IgD-negative memory B cell (primary cell): ENCODE data around the gene PHF12. TPM values are rescaled to one million over a fixed set of nuclear protein-coding genes. Genes with fewer than 3 reads are reported as not detected.
A peak's percentile ranks its signal among the peaks of the same experiment; 100 is the strongest.

ENCODE experiments used
- H3K27ac Mint-ChIP-seq, 3 donors: one replicate each; pipeline ENCODE4 v1.8.0; 2020 to 2022; ENCODE audit warnings: mild to moderate bottlenecking in 3 of 3, mixed read lengths in 3 of 3, moderate library complexity in 1 of 3
- H3K27me3 Mint-ChIP-seq: one replicate; pipeline ENCODE4 v1.8.0; 2021; ENCODE audit warnings: mixed read lengths
- H3K36me3 Mint-ChIP-seq: one replicate; pipeline ENCODE4 v1.8.0; 2020; ENCODE audit warnings: mild to moderate bottlenecking, mixed read lengths
- H3K4me1 Mint-ChIP-seq, 3 donors: one replicate each; pipeline ENCODE4 v1.8.0; 2020 to 2022; ENCODE audit warnings: mixed read lengths in 3 of 3, mild to moderate bottlenecking in 1 of 3
- H3K4me3 Mint-ChIP-seq, 4 donors: one replicate each; pipeline ENCODE4 v1.8.0; 2020 to 2022; ENCODE audit warnings: mild to moderate bottlenecking in 4 of 4, mixed read lengths in 4 of 4, moderate library complexity in 3 of 4
- H3K9me3 Mint-ChIP-seq, 3 donors: one replicate each; pipeline ENCODE4 v1.8.0; 2020 to 2021; ENCODE audit warnings: mixed read lengths in 3 of 3, mild to moderate bottlenecking in 1 of 3
- polyA plus RNA-seq: library from polyadenylated mRNA; unstranded; fragments of 300-500 nt; fragmentation: Illumina TruSeq; gene quantifications from one replicate; pipeline ENCODE4 v1.2.3, GENCODE V29; 2021

The PHF12 gene
- polyA plus RNA-seq, 1 donor from 2014 or later = 11.6 TPM

- H3K9me3 Mint-ChIP-seq = no peaks in the 10 kb centered on the region
- H3K4me1 Mint-ChIP-seq = peaks cover 12 to 16% (median 15%) of the 10 kb centered on the region in 3 donors
- H3K4me3 Mint-ChIP-seq = no peak overlapping the region
- peaks cover 3% of the 10 kb centered on the region for H3K36me3 Mint-ChIP-seq
- no peak overlapping the region for H3K27ac Mint-ChIP-seq
- no peaks in the 10 kb centered on the region for H3K27me3 Mint-ChIP-seq
Measured at GRCh38 chr17:28951991-28952975, 965 bp upstream of the PHF12 start.

GRCh38 chr17:28950752-28951427 is 428 bp downstream of the PHF12 start:
- Mint-ChIP-seq H3K9me3 (no peaks in the 10 kb centered on the region), H3K4me1 (peaks cover 20 to 25% (median 21%) of the 10 kb centered on the region in 3 donors), H3K4me3 (peak overlapping the region; percentile 92 to 97 (median 96)), H3K27me3 (no peaks in the 10 kb centered on the region), H3K36me3 (no peaks in the 10 kb centered on the region), H3K27ac (peak overlapping the region; percentile 94 to 97 (median 96))

GRCh38 chr17:28950017-28950751 is 1.1 kb downstream of the PHF12 start:
- H3K36me3 Mint-ChIP-seq = no peaks in the 10 kb centered on the region
- H3K4me1 Mint-ChIP-seq = peaks cover 26 to 32% (median 27%) of the 10 kb centered on the region in 3 donors
- peak overlapping the region; percentile 94 to 97 (median 96) for H3K27ac Mint-ChIP-seq
- H3K9me3 Mint-ChIP-seq = no peaks in the 10 kb centered on the region
- H3K4me3 Mint-ChIP-seq = peak overlapping the region; percentile 92 to 97 (median 96)
- H3K27me3 Mint-ChIP-seq = no peaks in the 10 kb centered on the region

- H3K4me3 Mint-ChIP-seq = peak overlapping the region; percentile 92 to 97 (median 96)
- H3K36me3 Mint-ChIP-seq = no peaks in the 10 kb centered on the region
- H3K4me1 Mint-ChIP-seq = peaks cover 34 to 39% (median 34%) of the 10 kb centered on the region in 3 donors
Measured at GRCh38 chr17:28949185-28950016, 1.9 kb downstream of the PHF12 start.

GRCh38 chr17:28948873-28949184 is 2.5 kb downstream of the PHF12 start:
- no peaks in the 10 kb centered on the region for H3K36me3 Mint-ChIP-seq
- no peaks in the 10 kb centered on the region for H3K9me3 Mint-ChIP-seq
- H3K27me3 Mint-ChIP-seq = no peaks in the 10 kb centered on the region
- H3K4me3 Mint-ChIP-seq = peak overlapping the region; percentile 92 to 97 (median 96)
- peaks cover 38 to 42% (median 40%) of the 10 kb centered on the region in 3 donors for H3K4me1 Mint-ChIP-seq
- H3K27ac Mint-ChIP-seq = peak overlapping the region; percentile 94 to 97 (median 96)

More at GRCh38 chr17:28949185-28950016, 1.9 kb downstream of the PHF12 start:
- no peaks in the 10 kb centered on the region for H3K9me3 Mint-ChIP-seq
- H3K27me3 Mint-ChIP-seq = no peaks in the 10 kb centered on the region
- peak overlapping the region; percentile 94 to 97 (median 96) for H3K27ac Mint-ChIP-seq

GRCh38 chr17:28948342-28948741 is 3.0 kb downstream of the PHF12 start:
- Mint-ChIP-seq H3K27me3 (no peaks in the 10 kb centered on the region), H3K27ac (peak overlapping the region; percentile 94 to 97 (median 96)), H3K36me3 (no peaks in the 10 kb centered on the region), H3K4me1 (peaks cover 41 to 42% (median 42%) of the 10 kb centered on the region in 3 donors), H3K9me3 (no peaks in the 10 kb centered on the region), H3K4me3 (peak overlapping the region; percentile 92 to 97 (median 96))

- peaks cover 43 to 45% (median 45%) of the 10 kb centered on the region in 3 donors for H3K4me1 Mint-ChIP-seq
- no peaks in the 10 kb centered on the region for H3K9me3 Mint-ChIP-seq
- peak overlapping the region; percentile 92 to 97 (median 96) for H3K4me3 Mint-ChIP-seq
- no peaks in the 10 kb centered on the region for H3K36me3 Mint-ChIP-seq
- no peaks in the 10 kb centered on the region for H3K27me3 Mint-ChIP-seq
- peak overlapping the region; percentile 47 to 97 (median 96) for H3K27ac Mint-ChIP-seq
Measured at GRCh38 chr17:28947639-28948038, 3.7 kb downstream of the PHF12 start.

GRCh38 chr17:28946239-28946638 is 5.1 kb downstream of the PHF12 start:
- Mint-ChIP-seq H3K27ac (peak overlapping the region; percentile 38 to 87 (median 71)), H3K9me3 (no peaks in the 10 kb centered on the region), H3K4me3 (peak overlapping the region in 3 of 4 donors; percentile 69 to 87 (median 71)), H3K27me3 (no peaks in the 10 kb centered on the region), H3K4me1 (peaks cover 44 to 51% (median 50%) of the 10 kb centered on the region in 3 donors), H3K36me3 (no peaks in the 10 kb centered on the region)

GRCh38 chr17:28944862-28945741 is 6.2 kb downstream of the PHF12 start:
- peak overlapping the region; percentile 64 to 87 (median 77) for H3K4me3 Mint-ChIP-seq
- no peaks in the 10 kb centered on the region for H3K36me3 Mint-ChIP-seq
- H3K27me3 Mint-ChIP-seq = no peaks in the 10 kb centered on the region
- H3K4me1 Mint-ChIP-seq = peaks cover 49 to 61% (median 56%) of the 10 kb centered on the region in 3 donors
- no peaks in the 10 kb centered on the region for H3K9me3 Mint-ChIP-seq
- H3K27ac Mint-ChIP-seq = peak overlapping the region; percentile 38 to 82 (median 71)

GRCh38 chr17:28944343-28944742 is 7.0 kb downstream of the PHF12 start:
- Mint-ChIP-seq H3K4me1 (peaks cover 53 to 68% (median 62%) of the 10 kb centered on the region in 3 donors), H3K27me3 (no peaks in the 10 kb centered on the region), H3K27ac (peak overlapping the region in 1 of 3 donors; percentile 75), H3K9me3 (no peaks in the 10 kb centered on the region), H3K4me3 (peak overlapping the region in 1 of 4 donors; percentile 53), H3K36me3 (no peaks in the 10 kb centered on the region)

GRCh38 chr17:28942925-28943324 is 8.4 kb downstream of the PHF12 start:
- peaks cover 49 to 71% (median 64%) of the 10 kb centered on the region in 3 donors for H3K4me1 Mint-ChIP-seq
- no peaks in the 10 kb centered on the region for H3K27me3 Mint-ChIP-seq
- no peaks in the 10 kb centered on the region for H3K36me3 Mint-ChIP-seq
- H3K27ac Mint-ChIP-seq = no peak overlapping the region
- peak overlapping the region in 2 of 4 donors; percentile 33 to 35 for H3K4me3 Mint-ChIP-seq
- no peaks in the 10 kb centered on the region for H3K9me3 Mint-ChIP-seq

GRCh38 chr17:28941251-28941650 is 10.1 kb downstream of the PHF12 start:
- peak overlapping the region in 1 of 3 donors; percentile 7 for H3K27ac Mint-ChIP-seq
- H3K4me3 Mint-ChIP-seq = peak overlapping the region in 1 of 4 donors; percentile 43
- H3K9me3 Mint-ChIP-seq = no peaks in the 10 kb centered on the region
- peaks cover 46 to 72% (median 60%) of the 10 kb centered on the region in 3 donors for H3K4me1 Mint-ChIP-seq
- no peaks in the 10 kb centered on the region for H3K27me3 Mint-ChIP-seq
- H3K36me3 Mint-ChIP-seq = no peaks in the 10 kb centered on the region

- H3K27me3 Mint-ChIP-seq = no peaks in the 10 kb centered on the region
- H3K36me3 Mint-ChIP-seq = no peaks in the 10 kb centered on the region
- H3K27ac Mint-ChIP-seq = peak overlapping the region in 1 of 3 donors; percentile 7
- H3K4me1 Mint-ChIP-seq = peaks cover 47 to 71% (median 61%) of the 10 kb centered on the region in 3 donors
- H3K9me3 Mint-ChIP-seq = no peaks in the 10 kb centered on the region
- H3K4me3 Mint-ChIP-seq = peak overlapping the region in 2 of 4 donors; percentile 17 to 63
Measured at GRCh38 chr17:28940675-28941074, 10.6 kb downstream of the PHF12 start.
